ENCODE data around the gene PCDHGA6.
A peak's percentile ranks its signal among the peaks of the same experiment; 100 is the strongest.

GRCh38 chr5:141420855-141421488 is 47.3 kb downstream of the PCDHGA6 start, which contains the start of gene PCDHGA11:
- TF ChIP-seq POLR2AphosphoS5 (IDR thresholded peaks at IDR 0.05; ENCODE audit: low read depth, low read length) (no peak), EZH2 (IDR thresholded peaks at IDR 0.05) (no peak), EZH2phosphoT487 (IDR thresholded peaks at IDR 0.05; ENCODE audit: borderline replicate concordance) (no peak), ZNF274 (IDR thresholded peaks at IDR 0.05; ENCODE audit: low read depth, low read length) (no peak), POLR2A (IDR thresholded peaks at IDR 0.05; ENCODE audit: borderline replicate concordance, extremely low read depth, insufficient read depth, insufficient read length) (no peak), ZBTB33 (IDR thresholded peaks at IDR 0.05; ENCODE audit: extremely low read depth, insufficient replicate concordance, low read length) (no peak)
- TF ChIP-seq, protein P1, sequence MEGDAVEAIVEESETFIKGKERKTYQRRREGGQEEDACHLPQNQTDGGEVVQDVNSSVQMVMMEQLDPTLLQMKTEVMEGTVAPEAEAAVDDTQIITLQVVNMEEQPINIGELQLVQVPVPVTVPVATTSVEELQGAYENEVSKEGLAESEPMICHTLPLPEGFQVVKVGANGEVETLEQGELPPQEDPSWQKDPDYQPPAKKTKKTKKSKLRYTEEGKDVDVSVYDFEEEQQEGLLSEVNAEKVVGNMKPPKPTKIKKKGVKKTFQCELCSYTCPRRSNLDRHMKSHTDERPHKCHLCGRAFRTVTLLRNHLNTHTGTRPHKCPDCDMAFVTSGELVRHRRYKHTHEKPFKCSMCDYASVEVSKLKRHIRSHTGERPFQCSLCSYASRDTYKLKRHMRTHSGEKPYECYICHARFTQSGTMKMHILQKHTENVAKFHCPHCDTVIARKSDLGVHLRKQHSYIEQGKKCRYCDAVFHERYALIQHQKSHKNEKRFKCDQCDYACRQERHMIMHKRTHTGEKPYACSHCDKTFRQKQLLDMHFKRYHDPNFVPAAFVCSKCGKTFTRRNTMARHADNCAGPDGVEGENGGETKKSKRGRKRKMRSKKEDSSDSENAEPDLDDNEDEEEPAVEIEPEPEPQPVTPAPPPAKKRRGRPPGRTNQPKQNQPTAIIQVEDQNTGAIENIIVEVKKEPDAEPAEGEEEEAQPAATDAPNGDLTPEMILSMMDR (IDR thresholded peaks at IDR 0.05 in 2 of 3, conservative IDR thresholded peaks at IDR 0.05 in 1 of 3; ENCODE audit: borderline replicate concordance in 1 of 3, insufficient read depth in 1 of 3, low read depth in 2 of 3, low read length in 2 of 3) = peak; percentile 31 to 48 (median 42); a peak in 3 of 6 replicates
- TF ChIP-seq, protein P2, sequence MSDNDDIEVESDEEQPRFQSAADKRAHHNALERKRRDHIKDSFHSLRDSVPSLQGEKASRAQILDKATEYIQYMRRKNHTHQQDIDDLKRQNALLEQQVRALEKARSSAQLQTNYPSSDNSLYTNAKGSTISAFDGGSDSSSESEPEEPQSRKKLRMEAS (IDR thresholded peaks at IDR 0.05) = no peak
